H1 (cell line): ENCODE data around the gene AGT. TPM values are rescaled to one million over a fixed set of nuclear protein-coding genes. Genes with fewer than 3 reads are reported as not detected.

Experiments used
- CTCF ChIA-PET: fragments of 300-600 bp; sonication (Branson Sonifier 250); formaldehyde crosslinking; loops from one replicate; lab custom pipeline; 2021; ENCODE audit not compliant: partially characterized antibody; lab: Charles Lee
- POLR2A ChIA-PET: fragments of 300-600 bp; sonication (Branson Sonifier 250); formaldehyde crosslinking; loops from one replicate; lab custom pipeline; 2021; ENCODE audit warnings: inconsistent platforms; ENCODE audit not compliant: partially characterized antibody; lab: Charles Lee
- DNase-seq, 2 experiments: peaks; one replicate each; pipeline versions ENCODE4 v3.0.0 to v3.0.0-alpha.2; 2010 to 2022; ENCODE audit warnings: low spot score in 2 of 2, low read depth in 1 of 2, mixed read lengths in 1 of 2
- FAIRE-seq: peaks from 2 replicates; lab custom pipeline; 2011; peaks lifted over from hg19 to GRCh38; lab: Jason Lieb, UNC
- H2AFZ ChIP-seq: 2 replicates; pipeline ENCODE4 v1.8.1; 2012; ENCODE audit warnings: low read length, inconsistent platforms
- H2AK5ac ChIP-seq: 2 replicates; pipeline ENCODE4 v1.6.1; 2013; ENCODE audit warnings: low read depth, low read length
- H2BK120ac ChIP-seq: replicated peaks from 2 replicates; pipeline ENCODE3; 2013; ENCODE audit warnings: low read depth, low read length, inconsistent platforms
- H2BK12ac ChIP-seq: 2 replicates; pipeline ENCODE4 v1.6.1; 2013; ENCODE audit warnings: low read depth, low read length
- H2BK15ac ChIP-seq: 2 replicates; pipeline ENCODE4 v1.6.1; 2013; ENCODE audit warnings: low read length
- H2BK20ac ChIP-seq: 2 replicates; pipeline ENCODE4 v1.6.1; 2013; ENCODE audit warnings: low read length
- H2BK5ac ChIP-seq: 2 replicates; pipeline ENCODE4 v1.6.1; 2013; ENCODE audit warnings: low read depth, low read length
- H3K14ac ChIP-seq: 2 replicates; pipeline ENCODE4 v1.6.1; 2013; ENCODE audit warnings: inconsistent platforms; ENCODE audit not compliant: insufficient read length
- H3K18ac ChIP-seq: 2 replicates; pipeline ENCODE4 v1.6.1; 2013; ENCODE audit warnings: low read length; ENCODE audit errors: extremely low read depth
- H3K23ac ChIP-seq: 2 replicates; pipeline ENCODE4 v1.6.1; 2013; ENCODE audit warnings: inconsistent platforms; ENCODE audit not compliant: insufficient read length
- H3K23me2 ChIP-seq: 2 replicates; pipeline ENCODE4 v1.6.1; 2013; ENCODE audit warnings: low read depth, low read length
- H3K27ac ChIP-seq: 2 replicates; pipeline ENCODE4 v1.6.1; 2011; ENCODE audit warnings: low read depth, low read length, inconsistent platforms
- H3K27me3 ChIP-seq, 4 experiments: replicated peaks in 1 of 4; 1 replicate in 1 of 4; 2 replicates in 3 of 4; pipeline versions ENCODE4 v1.6.1 to v1.8.1; 2011 to 2013; ENCODE audit warnings: low read length in 3 of 4, mild to moderate bottlenecking in 3 of 4, inconsistent platforms in 2 of 4, mixed read lengths in 2 of 4, moderate library complexity in 1 of 4; ENCODE audit not compliant: control insufficient read depth in 3 of 4, insufficient read depth in 3 of 4; ENCODE audit errors: extremely low read depth in 1 of 4
- H3K36me3 ChIP-seq, 4 experiments: 2 replicates each; pipeline versions ENCODE4 v1.6.1 to v1.8.1; 2011 to 2013; ENCODE audit warnings: mild to moderate bottlenecking in 4 of 4, low read length in 3 of 4, moderate library complexity in 2 of 4, control low read depth in 1 of 4, inconsistent platforms in 1 of 4; ENCODE audit not compliant: insufficient read depth in 4 of 4, control insufficient read depth in 2 of 4
- H3K4ac ChIP-seq: replicated peaks from 2 replicates; pipeline ENCODE3; 2013; ENCODE audit warnings: low read length, low read depth, mixed read lengths, inconsistent platforms; ENCODE audit not compliant: insufficient read length
- H3K4me1 ChIP-seq, 4 experiments: replicated peaks in 1 of 4; 1 replicate in 1 of 4; 2 replicates in 3 of 4; pipeline versions ENCODE4 v1.6.1 to v1.8.1; 2011 to 2013; ENCODE audit warnings: low read length in 3 of 4, inconsistent platforms in 2 of 4, mixed read lengths in 1 of 4; ENCODE audit not compliant: insufficient read depth in 4 of 4, control insufficient read depth in 3 of 4
- H3K4me2 ChIP-seq, 2 experiments: 2 replicates each; pipeline versions ENCODE4 v1.6.1 to v1.8.1; 2011 to 2013; ENCODE audit warnings: low read depth in 2 of 2, low read length in 2 of 2, control low read depth in 1 of 2, inconsistent platforms in 1 of 2, mild to moderate bottlenecking in 1 of 2; ENCODE audit not compliant: insufficient read depth in 1 of 2
- H3K4me3 ChIP-seq, 4 experiments: fragments of 200-600, 300-600 bp in 1 of 4; sonication (generic), shearing (Covaris generic), sonication (Bioruptor Twin) in 1 of 4; 2 replicates each; pipeline versions ENCODE4 v1.5.1 to v1.8.1; 2011 to 2016; ENCODE audit warnings: low read length in 4 of 4, low read depth in 3 of 4, control low read depth in 2 of 4, inconsistent platforms in 2 of 4, mild to moderate bottlenecking in 2 of 4, mixed read lengths in 1 of 4, moderate library complexity in 1 of 4; ENCODE audit not compliant: insufficient read depth in 2 of 4; ENCODE audit errors: extremely low read depth in 1 of 4
- H3K56ac ChIP-seq: replicated peaks from 2 replicates; pipeline ENCODE3; 2013; ENCODE audit warnings: low read depth, mild to moderate bottlenecking, mixed read lengths, low read length, inconsistent platforms; ENCODE audit not compliant: insufficient read length
- H3K79me1 ChIP-seq: 2 replicates; pipeline ENCODE4 v1.6.1; 2013; ENCODE audit warnings: low read depth, low read length, control low read depth
- H3K79me2 ChIP-seq, 2 experiments: 2 replicates each; pipeline versions ENCODE4 v1.6.1 to v1.8.1; 2012 to 2013; ENCODE audit warnings: low read length in 2 of 2, mild to moderate bottlenecking in 2 of 2, inconsistent platforms in 1 of 2; ENCODE audit not compliant: insufficient read depth in 2 of 2, control insufficient read depth in 1 of 2
- H3K9ac ChIP-seq, 4 experiments: replicated peaks in 1 of 4; 1 replicate in 1 of 4; 2 replicates in 3 of 4; pipeline versions ENCODE4 v1.6.1 to v1.8.1; 2011 to 2013; ENCODE audit warnings: low read depth in 3 of 4, low read length in 3 of 4, control low read depth in 2 of 4, mild to moderate bottlenecking in 2 of 4, moderate library complexity in 2 of 4, inconsistent platforms in 1 of 4; ENCODE audit errors: extremely low read depth in 1 of 4
- H3K9me3 ChIP-seq, 2 experiments: 2 replicates each; pipeline versions ENCODE4 v1.6.1 to v1.8.1; 2012 to 2013; ENCODE audit warnings: mild to moderate bottlenecking in 2 of 2, moderate library complexity in 2 of 2, control low read depth in 1 of 2, inconsistent platforms in 1 of 2, low read depth in 1 of 2, low read length in 1 of 2, mixed read lengths in 1 of 2; ENCODE audit not compliant: insufficient read depth in 2 of 2
- H4K20me1 ChIP-seq, 2 experiments: replicated peaks in 1 of 2; 2 replicates each; pipeline versions ENCODE3 to v1.8.1; 2011 to 2013; ENCODE audit warnings: inconsistent platforms in 2 of 2, low read length in 2 of 2, mild to moderate bottlenecking in 1 of 2; ENCODE audit not compliant: insufficient read depth in 2 of 2, control insufficient read depth in 1 of 2
- H4K5ac ChIP-seq: 2 replicates; pipeline ENCODE4 v1.6.1; 2013; ENCODE audit warnings: low read length, low read depth, mixed read lengths, inconsistent platforms; ENCODE audit not compliant: insufficient read length
- H4K8ac ChIP-seq: 2 replicates; pipeline ENCODE4 v1.8.0; 2013; ENCODE audit warnings: mild to moderate bottlenecking, moderate library complexity, low read length, inconsistent platforms; ENCODE audit not compliant: insufficient read depth; ENCODE audit errors: extremely low read depth
- H4K91ac ChIP-seq: replicated peaks from 2 replicates; pipeline ENCODE3; 2013; ENCODE audit warnings: low read length, mixed read lengths, inconsistent platforms; ENCODE audit not compliant: insufficient read length
- BACH1 ChIP-seq: IDR thresholded peaks from 2 replicates; pipeline ENCODE4 v1.6.1; 2012; ENCODE audit warnings: low read length, improper control_type of control experiment
- CBX8 ChIP-seq: fragments of 300-800, 300-1000 bp; sonication (generic); IDR thresholded peaks from 2 replicates; pipeline ENCODE4 v1.7.1; 2016; ENCODE audit warnings: low read depth, low read length, borderline replicate concordance
- CTCF ChIP-seq, 3 experiments: IDR thresholded peaks; 1 replicate in 2 of 3; 2 replicates in 1 of 3; pipeline versions ENCODE4 v1.5.1 to v1.6.1; 2011; ENCODE audit warnings: low read length in 3 of 3, mild to moderate bottlenecking in 3 of 3, inconsistent platforms in 2 of 3, low read depth in 1 of 3, moderate library complexity in 1 of 3; ENCODE audit not compliant: insufficient read depth in 1 of 3; ENCODE audit errors: control extremely low read depth in 1 of 3
- EZH2 ChIP-seq: fragments of 200-600 bp; sonication (generic); IDR thresholded peaks from 2 replicates; pipeline ENCODE4 v1.7.1; 2012; ENCODE audit warnings: low read depth, mild to moderate bottlenecking, moderate library complexity, low read length, inconsistent platforms; ENCODE audit not compliant: severe bottlenecking
- FOSL1 ChIP-seq: IDR thresholded peaks from 2 replicates; pipeline ENCODE4 v1.6.1; 2011; ENCODE audit warnings: mild to moderate bottlenecking, low read depth, low read length, moderate library complexity; ENCODE audit not compliant: insufficient read depth
- GTF2F1 ChIP-seq: IDR thresholded peaks from 2 replicates; pipeline ENCODE4 v1.6.1; 2012; ENCODE audit warnings: low read depth, low read length, improper control_type of control experiment, borderline replicate concordance
- HDAC6 ChIP-seq: IDR thresholded peaks from one replicate; pipeline ENCODE4 v1.7.1; 2012; ENCODE audit warnings: low read depth, mild to moderate bottlenecking, inconsistent platforms, low read length, moderate library complexity
- KDM4A ChIP-seq: IDR thresholded peaks from one replicate; pipeline ENCODE4 v1.7.1; 2012; ENCODE audit warnings: low read depth, mild to moderate bottlenecking, moderate library complexity, low read length, inconsistent platforms; ENCODE audit not compliant: severe bottlenecking
- MAFK ChIP-seq: IDR thresholded peaks from 2 replicates; pipeline ENCODE4 v1.6.1; 2012; ENCODE audit warnings: low read depth, mild to moderate bottlenecking, improper control_type of control experiment, low read length
- SIX5 ChIP-seq: IDR thresholded peaks from 2 replicates; pipeline ENCODE4 v1.6.1; 2011; ENCODE audit warnings: mild to moderate bottlenecking, low read depth, low read length
- TEAD4 ChIP-seq: IDR thresholded peaks from 2 replicates; pipeline ENCODE4 v1.6.1; 2012; ENCODE audit warnings: low read depth, low read length, inconsistent platforms, mixed read lengths
- WGBS, 2 experiments: shearing (Covaris generic) in 1 of 2; methylation state at CpG; one replicate each; pipeline versions ENCODE4 v1.1.6 to v1.1.7; 2013 to 2015; ENCODE audit warnings: low lambda C conversion rate in 2 of 2, mixed read lengths in 2 of 2, inconsistent platforms in 1 of 2, low coverage in 1 of 2, missing lambda C conversion rate in 1 of 2; ENCODE audit not compliant: insufficient replicate concordance in 2 of 2, insufficient coverage in 1 of 2, insufficient read length in 1 of 2; ENCODE audit errors: extremely low coverage in 1 of 2, missing lambda C conversion rate in 1 of 2; 5-methylcytosine and 5-hydroxymethylcytosine counted together
- polyA plus RNA-seq, 7 experiments: library from polyadenylated mRNA; depleted of rRNA in 3 of 7; stranded (reverse) in 5 of 7; unstranded in 2 of 7; fragments of >200 nt in 5 of 7; fragments of 200-250 nt in 2 of 7; gene quantifications; 1 replicate in 5 of 7; 2 replicates in 1 of 7; 4 replicates in 1 of 7; pipeline versions ENCODE4 v1.2.1 to v1.2.3, GENCODE V29; 2011 to 2013; ENCODE audit warnings: missing spikeins in 2 of 7, mixed read lengths in 2 of 7
- total RNA-seq: library from RNA; stranded (reverse); fragmentation: NEBNext Ultra II Directional; extraction: Animal tissue kit (Norgen Biotek cat#: 25700); gene quantifications from 2 replicates; pipeline ENCODE4 v1.2.1, GENCODE V29; 2021

The AGT gene
- total and polyA plus RNA-seq, 2 of the 8 experiments (the other 6 are each of a cell fraction or from before 2014, with no cell fraction given): 0.20 TPM; not detected in 1

- H3K18ac ChIP-seq: no peak overlapping the region
- H3K4ac ChIP-seq: no peak overlapping the region
- H3K27me3 ChIP-seq: no peaks in the 10 kb centered on the region
- no peak overlapping the region for H2AFZ ChIP-seq
- H3K4me2 ChIP-seq: no peak overlapping the region
- H3K56ac ChIP-seq: no peak overlapping the region
- no peak overlapping the region for H2BK15ac ChIP-seq
- H3K36me3 ChIP-seq: peaks cover 17 to 84% (median 51%) of the 10 kb centered on the region in 4 experiments
- H4K20me1 ChIP-seq: peaks cover 0 to 4% of the 10 kb centered on the region in 2 experiments
- H2BK5ac ChIP-seq: no peak overlapping the region
- no peak overlapping the region for H4K91ac ChIP-seq
- no peak overlapping the region for H2BK120ac ChIP-seq
- H3K79me2 ChIP-seq: no peaks in the 10 kb centered on the region
- H3K23me2 ChIP-seq: no peaks in the 10 kb centered on the region
- ChIA-PET POLR2A (no interaction called here), CTCF (interaction anchor here (0.9 kb wide), 1 partner anchor 42 kb away, joined by 3 read pairs; the partner anchor contains the start of gene COG2)
- no peak overlapping the region for H2BK12ac ChIP-seq
- WGBS, 2 experiments: 94% methylated on average over 2 of the region's 2 CpGs; no CpG with 5 or more reads in 1 of the 2 experiments
- H4K8ac ChIP-seq: no peak overlapping the region
- H4K5ac ChIP-seq: no peak overlapping the region
- DNase-seq: no peak
- H3K9ac ChIP-seq: no peak overlapping the region
- H3K23ac ChIP-seq: no peak overlapping the region
- H3K14ac ChIP-seq: no peak overlapping the region
- H3K4me3 ChIP-seq: no peak overlapping the region
- no peak for FAIRE-seq
- H3K27ac ChIP-seq: no peak overlapping the region
- no peaks in the 10 kb centered on the region for H3K9me3 ChIP-seq
- no peak overlapping the region for H2AK5ac ChIP-seq
- no peaks in the 10 kb centered on the region for H3K4me1 ChIP-seq
- no peak overlapping the region for H2BK20ac ChIP-seq
- TF ChIP-seq HDAC6 (no peak), EZH2 (no peak), KDM4A (no peak), TEAD4 (no peak), SIX5 (no peak), MAFK (no peak), CTCF (IDR thresholded peaks at IDR 0.05; ENCODE audit: control extremely low read depth in 1 of 3, insufficient read depth in 1 of 3, low read depth in 1 of 3, low read length in 3 of 3) (no peak), CBX8 (no peak), BACH1 (no peak), GTF2F1 (no peak), FOSL1 (no peak)
- H3K79me1 ChIP-seq: no peaks in the 10 kb centered on the region
These were observed 29.8 kb downstream of the AGT start for GRCh38 chr1:230684146-230684545.
